GF-D8 (cell line): ENCODE measurements around the gene TMCC3.
"Not testable (repeated sequence)": the region's sequence is repeated elsewhere in the genome, so short reads cannot be mapped to it uniquely, and the experiment has no call there.

ENCODE experiments used
- DNase-seq: peaks from one replicate; lab custom pipeline; 2025; lab: John Stamatoyannopoulos, UW

TMCC3 gene

DNA sequence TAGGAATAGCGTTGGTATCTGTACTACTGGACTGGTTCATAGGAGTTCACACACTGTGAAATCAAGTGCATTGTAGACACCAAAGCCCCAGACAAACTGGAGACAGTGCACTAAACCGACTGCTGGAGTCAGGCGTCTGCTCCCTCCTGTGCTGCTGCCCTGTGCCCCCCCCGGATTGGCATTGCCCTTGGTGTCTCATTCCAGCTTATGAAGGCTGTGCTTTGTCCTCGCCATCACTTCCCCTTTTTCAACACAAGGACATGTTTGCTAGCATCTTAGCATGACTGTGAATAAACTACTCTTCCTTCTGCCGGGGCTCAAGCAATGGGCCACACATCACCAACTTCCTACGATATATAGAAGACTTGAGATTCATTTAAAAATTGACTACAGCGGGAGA lies 84.0 kb downstream of the TMCC3 start:
- DNase-seq: no peak

- no peak for DNase-seq
These were observed 84.7 kb downstream of the TMCC3 start for GRCh38 chr12:94565683-94566082.

DNA sequence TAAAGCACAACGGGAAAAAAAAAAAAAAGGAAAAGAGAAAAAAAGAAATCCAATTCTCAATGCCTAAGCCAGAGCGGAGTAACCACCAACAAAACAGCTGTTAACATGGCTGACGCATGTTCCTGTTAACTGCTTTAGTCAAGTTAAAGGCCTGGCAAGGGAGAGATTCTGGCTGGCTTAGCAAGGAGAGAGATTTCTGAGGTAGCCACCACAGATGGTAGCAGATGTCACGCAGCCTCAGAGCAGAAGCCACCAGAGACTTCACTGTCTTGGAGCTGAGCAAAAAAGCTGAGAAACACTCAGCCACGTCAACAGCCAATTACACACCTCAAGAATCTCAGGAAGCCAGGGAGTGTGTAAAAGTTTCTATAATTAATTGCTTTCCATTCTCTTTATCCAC lies 87.1 kb downstream of the TMCC3 start:
- no peak for DNase-seq

DNA sequence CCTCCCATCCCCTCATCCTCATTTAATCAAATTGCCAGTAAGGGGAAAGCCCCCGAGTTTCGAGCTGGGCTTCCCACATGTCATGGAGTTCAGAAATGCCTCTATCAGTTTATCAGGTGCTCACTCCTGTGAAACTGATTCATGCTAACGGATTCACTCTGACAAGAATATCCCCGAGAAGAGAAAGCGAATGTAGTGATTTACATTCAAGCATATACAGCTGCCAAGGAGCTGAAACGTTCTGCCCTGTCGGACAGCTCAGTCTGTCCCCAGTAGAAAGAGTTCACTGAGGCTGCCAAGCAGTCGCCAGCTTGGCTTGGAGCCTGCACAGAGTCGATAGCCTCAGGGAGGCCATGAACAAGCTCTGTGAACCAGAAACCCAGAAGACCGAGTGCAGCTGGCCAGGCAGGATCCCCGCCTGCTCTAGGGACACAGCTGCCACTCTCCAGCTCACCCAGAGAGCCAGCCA lies 88.4 kb downstream of the TMCC3 start:
- no peak for DNase-seq

GRCh38 chr12:94560431-94561221 lies 89.7 kb downstream of the TMCC3 start:
- DNase-seq: no peak

DNA sequence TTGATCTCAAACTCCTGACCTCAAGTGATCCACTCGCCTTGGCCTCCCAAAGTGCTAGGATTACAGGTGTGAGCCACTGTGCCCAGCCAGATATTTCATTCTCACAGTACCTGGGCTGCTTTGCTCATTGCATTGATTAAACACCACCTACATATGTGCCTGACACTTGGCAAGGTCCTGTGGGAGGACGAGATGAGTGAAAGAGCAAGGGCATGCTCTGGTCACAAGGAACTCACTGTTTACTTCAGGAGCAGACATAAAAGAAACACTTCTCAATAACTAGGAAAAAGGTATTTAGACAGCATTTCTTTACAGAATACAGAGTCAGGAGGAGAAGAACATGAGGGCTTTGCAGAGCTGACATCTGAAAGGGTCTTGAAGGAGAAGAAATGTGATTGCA lies 91.7 kb downstream of the TMCC3 start:
- no peak for DNase-seq

DNA sequence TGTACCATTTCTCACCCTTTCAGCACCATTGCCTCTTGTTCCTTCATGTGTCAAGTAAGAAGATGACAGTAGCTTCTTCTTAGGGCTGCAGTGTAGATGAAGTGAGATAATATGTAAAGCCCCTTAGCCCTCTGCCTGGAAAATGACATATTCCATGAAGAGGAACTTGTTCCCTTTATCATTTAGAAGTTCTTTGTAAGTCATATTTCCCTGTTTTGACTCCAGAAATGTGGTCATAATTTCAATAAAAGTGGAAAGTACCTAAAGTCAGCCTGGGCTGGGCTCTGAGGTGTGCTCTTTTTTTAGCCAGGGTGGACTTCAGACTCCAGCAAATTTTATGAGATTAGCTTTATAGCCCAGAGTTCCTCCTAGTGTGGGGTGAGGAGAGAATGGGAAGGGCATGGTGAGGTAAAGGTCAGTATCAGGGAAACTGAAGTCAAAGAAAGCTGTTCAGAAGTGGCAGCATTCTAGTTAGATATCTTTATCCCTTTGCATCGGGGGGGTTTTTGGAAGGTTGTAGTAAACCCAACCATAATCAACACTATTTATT lies 92.5 kb downstream of the TMCC3 start:
- no peak for DNase-seq

- DNase-seq: no peak
These were observed 94.7 kb downstream of the TMCC3 start for GRCh38 chr12:94555687-94556086.

DNA sequence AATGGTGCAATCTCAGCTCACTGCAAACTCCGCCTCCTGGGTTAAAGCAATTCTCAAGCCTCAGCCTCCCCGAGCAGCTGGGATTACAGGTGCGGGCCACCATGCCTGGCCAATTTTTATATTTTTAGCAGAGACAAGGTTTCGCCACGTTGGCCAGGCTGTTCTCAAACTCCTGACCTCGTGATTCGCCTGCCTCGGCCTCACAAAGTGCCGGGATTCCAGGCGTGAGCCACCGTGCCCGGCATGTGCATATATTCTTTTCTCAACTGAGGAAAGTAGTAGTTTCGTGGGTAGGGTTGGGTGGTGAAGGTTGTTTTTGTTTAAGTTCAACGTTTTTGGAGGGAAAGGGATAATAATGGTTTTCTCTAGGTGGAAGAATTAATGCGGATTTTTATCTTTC lies 96.5 kb downstream of the TMCC3 start:
- DNase-seq: no peak

- DNase-seq: no peak
These were observed 97.2 kb downstream of the TMCC3 start for GRCh38 chr12:94553130-94553519.

DNA sequence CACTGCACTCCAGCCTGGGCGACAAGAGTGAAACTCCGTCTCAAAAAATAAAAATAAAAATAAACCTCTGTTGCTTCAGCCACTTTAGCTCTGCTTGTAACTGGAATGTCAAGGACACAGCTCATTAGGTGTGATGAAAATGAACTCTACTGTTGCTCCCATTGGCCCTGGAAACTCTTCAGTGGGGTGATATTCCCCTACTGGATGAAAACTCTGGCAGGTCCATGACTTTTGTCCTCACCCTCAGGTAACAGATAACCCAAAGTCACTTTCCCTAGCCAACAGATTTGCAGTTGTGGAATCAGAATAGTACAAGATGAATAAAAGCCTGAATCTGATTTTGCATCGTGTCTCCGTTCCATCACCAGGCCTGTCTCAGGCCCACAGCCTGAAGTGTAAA lies 98.5 kb downstream of the TMCC3 start:
- DNase-seq: no peak

GRCh38 chr12:94550964-94551363 lies 99.4 kb downstream of the TMCC3 start:
- DNase-seq: no peak

- not testable (repeated sequence) for DNase-seq
These were observed 101.5 kb downstream of the TMCC3 start for GRCh38 chr12:94548833-94549232.

- no peak for DNase-seq
These were observed 104.2 kb downstream of the TMCC3 start for GRCh38 chr12:94545935-94546771.

GRCh38 chr12:94544355-94544754 lies 106.0 kb downstream of the TMCC3 start:
- DNase-seq: no peak

DNA sequence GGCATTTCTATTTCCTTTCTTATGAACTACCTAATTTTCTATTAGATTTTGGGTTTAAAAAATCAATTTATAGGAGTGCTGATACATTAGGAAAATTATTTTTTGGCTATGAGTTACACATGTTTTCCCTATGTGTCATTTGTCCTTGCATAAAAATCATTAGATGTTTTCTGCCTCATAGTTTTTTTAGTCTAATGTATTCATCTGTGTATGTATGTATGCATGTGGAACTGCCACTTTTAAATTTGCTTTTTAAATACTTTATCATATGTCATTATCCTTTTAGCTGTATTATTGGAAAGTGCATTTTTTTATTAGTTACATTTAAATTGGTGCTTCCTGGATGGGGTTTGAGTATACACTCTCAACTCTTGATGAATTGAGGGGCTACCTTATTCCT lies 112.0 kb downstream of the TMCC3 start:
- no peak for DNase-seq

DNA sequence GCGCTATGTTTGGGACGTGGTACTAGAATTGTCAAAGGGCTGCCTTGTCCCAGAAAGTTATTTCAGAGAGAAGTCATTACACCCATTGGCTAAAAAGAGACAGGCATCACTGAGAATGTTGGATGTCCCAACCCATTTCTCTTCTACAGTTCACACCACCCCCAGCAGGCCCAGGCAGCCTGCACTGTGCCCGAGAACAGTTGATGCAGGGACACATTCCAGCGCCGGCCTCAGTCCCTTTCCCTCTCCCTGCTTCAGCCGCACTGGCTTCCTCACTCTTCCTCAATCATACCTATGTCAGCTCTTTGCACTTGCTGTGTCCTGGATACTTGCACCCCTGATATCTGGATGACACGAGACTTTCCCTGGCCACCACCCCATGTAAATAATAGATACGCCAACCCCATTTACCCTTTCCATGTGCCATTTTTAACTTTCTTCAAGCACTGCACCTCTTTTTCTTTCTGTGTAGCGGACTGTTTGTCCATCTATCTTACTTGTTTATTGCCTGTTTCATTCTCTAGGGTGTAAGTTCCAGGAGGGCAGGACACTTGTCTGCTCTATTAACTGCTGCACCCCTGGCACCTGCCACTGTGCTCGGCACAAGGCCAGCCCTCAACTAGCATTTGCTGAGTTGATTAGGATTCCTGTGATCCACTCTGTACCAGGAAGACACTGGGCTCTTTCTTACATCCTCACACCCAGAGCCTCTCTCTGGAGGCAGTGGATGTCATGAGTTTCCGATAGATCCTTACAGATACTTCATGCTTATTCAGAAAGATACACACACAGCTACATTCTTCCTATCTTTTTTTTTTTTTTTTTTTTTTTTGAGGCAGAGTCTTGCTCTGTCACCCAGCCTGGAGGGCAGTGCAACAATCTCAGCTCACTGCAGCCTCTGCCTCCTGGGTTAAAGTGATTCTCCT lies 114.1 kb downstream of the TMCC3 start:
- no peak for DNase-seq

- DNase-seq: no peak
These were observed 114.8 kb downstream of the TMCC3 start for GRCh38 chr12:94535510-94535921.

- no peak for DNase-seq
These were observed 115.4 kb downstream of the TMCC3 start for GRCh38 chr12:94534774-94535509.

GRCh38 chr12:94534278-94534677 lies 116.1 kb downstream of the TMCC3 start:
- no peak for DNase-seq
